CD4-positive, alpha-beta T cell treated with Interleukin-15 for 4 hours (primary cell): ENCODE measurements around the gene ULBP2.
A peak's percentile ranks its signal among the peaks of the same experiment; 100 is the strongest.

ENCODE experiments used
- DNase-seq: peaks from one replicate; pipeline ENCODE4 v3.0.0-alpha.2; 2020; ENCODE audit warnings: low spot score

Gene ULBP2, protein sequence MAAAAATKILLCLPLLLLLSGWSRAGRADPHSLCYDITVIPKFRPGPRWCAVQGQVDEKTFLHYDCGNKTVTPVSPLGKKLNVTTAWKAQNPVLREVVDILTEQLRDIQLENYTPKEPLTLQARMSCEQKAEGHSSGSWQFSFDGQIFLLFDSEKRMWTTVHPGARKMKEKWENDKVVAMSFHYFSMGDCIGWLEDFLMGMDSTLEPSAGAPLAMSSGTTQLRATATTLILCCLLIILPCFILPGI

DNA sequence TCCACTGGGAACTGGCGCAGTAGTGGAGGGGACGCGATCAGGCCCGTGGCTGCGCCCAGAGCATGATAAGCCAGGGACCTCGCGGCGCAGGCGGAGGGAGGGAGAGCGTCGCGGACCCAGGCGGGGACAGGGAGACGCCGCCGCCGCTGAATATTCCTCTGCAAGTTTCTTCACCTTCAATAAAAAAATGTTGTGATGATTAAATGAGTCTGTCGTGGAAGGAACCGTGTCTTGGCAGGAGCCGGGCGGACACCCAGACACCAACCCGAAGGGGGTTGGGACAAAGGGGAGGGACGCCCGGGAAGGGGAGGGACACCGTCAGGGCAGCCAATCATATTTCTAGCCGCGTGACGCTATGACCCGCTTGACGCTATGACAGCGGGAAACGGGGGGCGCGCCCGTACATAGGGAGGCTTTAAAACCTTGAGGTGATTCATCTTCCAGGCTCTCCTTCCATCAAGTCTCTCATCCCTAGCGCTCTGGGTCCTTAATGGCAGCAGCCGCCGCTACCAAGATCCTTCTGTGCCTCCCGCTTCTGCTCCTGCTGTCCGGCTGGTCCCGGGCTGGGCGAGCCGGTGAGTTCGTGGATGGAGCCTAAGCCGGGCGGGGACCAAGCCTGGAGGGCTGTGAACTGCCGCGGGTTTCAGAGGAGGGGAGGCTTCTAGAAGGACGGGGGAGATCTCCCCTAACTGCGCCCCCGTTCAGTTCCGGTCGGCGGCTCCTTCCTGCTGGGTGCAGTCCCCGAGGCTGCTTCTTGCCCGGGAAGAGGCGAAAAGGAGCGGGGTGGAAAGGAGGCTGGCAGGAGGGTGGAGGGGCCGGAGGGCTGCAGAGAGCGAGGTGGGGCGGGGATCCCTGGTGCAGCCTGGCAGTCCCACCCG lies at the start of gene ULBP2:
ULBP2 (plus strand) TSS at position 432 of the 878 bp plus-strand sequence; CDS start at position 491, 59 bp downstream.
- peak; percentile 93 for DNase-seq

- no peak for DNase-seq
Observed at GRCh38 chr6:149895048-149895590, 46.7 kb upstream of the ULBP2 start.

DNA sequence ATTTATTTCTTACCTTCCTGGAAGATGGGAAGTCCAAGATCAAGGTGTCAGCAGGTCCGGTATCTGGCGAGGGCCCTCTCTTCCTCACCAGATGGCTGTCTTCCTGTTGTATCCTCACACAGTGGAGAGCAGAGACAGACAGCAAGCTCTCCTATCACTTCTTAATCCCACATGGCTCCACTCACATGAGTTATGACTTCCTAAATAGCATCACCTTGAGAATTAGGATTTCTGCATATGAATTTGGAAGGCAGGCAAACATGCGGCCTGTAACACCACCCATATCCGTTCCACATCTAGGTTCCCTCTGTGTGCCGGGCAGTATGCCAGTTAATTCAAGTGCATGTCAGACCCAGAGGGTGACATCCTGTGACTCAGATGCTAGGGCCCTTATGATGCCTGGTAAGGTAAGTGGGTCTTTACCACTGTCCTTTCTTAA lies 46.0 kb upstream of the ULBP2 start:
- peak; percentile 38 for DNase-seq

GRCh38 chr6:149896491-149896890 lies 45.3 kb upstream of the ULBP2 start:
- DNase-seq: no peak

DNA sequence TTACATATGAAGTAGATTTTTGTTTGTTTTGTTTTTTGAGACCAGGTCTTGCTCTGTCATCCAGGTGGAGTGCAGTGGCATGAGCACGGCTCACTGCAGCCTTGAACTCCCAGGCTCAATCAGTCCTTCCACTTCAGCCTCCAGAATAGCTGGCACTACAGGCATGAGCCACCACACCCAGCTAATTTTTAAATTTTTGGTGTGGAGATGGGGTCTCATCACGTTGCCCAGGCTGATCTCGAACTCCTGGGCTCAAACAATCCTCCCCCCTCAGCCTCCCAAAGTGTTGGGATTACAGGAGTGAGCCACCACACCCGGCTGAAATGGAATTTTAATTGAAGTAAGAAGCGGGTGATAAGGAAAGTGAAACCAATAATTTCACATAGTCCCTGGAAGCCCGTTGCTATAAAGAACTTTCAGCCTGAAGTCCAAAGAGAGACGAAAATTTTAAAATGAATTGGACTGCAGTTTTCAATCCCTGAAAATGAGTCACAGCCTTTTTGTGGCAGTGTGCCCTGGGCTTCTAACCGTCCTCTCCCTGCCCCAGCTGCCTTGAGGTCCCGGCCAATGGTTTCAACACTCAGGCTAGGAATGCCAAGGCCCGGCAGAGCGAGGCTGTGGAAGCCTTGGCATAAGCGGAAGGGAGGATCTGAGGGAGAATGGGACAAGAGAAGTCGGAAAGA lies 44.7 kb upstream of the ULBP2 start:
- DNase-seq: no peak

DNA sequence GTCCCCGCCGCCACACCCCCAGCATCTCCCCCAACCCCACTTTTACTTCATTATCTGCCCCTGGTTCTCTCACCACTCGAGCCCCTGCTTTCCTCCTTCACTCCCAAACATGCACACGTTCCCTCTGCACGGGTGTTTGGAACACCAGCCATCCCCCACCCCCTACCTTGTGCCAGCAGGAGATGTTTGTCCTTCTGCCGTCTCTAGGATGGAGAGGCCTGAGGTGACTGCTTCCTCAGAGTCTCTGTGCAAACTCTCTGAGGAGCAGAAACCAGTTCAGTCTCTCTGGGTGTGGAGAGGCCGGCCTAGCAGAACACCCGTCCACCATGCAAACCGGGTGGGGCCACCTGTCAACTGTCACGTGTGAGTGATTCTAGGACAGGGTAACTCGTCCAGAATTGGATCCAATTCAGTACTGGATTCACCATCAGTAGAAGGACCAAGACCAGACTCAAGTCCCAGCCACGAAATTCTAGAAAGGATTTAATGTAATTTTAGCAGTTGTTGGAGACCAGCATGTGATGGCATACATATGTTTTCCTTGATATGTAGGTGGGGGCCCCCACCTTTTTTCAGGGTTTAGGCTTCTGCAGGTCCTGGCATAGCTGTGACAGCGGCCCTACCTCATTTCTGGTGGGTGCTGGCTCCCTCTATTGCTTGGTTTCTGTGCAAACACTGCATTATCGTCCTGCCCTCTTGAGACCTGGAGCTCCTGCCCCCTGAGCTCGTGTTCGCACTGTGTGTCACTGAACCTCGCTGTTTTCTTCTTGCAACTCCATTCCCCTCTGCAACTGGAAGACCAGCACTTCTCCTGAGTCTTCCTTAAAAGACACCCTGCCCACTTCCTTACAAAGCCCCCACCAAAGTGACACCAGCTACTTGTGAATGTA lies 43.7 kb upstream of the ULBP2 start, which contains the start of gene RAET1E:
RAET1E (minus strand) TSS at position 259 of the 890 bp plus-strand sequence. CDS start 7,212 bp downstream, outside the sequence.
- DNase-seq: no peak

DNA sequence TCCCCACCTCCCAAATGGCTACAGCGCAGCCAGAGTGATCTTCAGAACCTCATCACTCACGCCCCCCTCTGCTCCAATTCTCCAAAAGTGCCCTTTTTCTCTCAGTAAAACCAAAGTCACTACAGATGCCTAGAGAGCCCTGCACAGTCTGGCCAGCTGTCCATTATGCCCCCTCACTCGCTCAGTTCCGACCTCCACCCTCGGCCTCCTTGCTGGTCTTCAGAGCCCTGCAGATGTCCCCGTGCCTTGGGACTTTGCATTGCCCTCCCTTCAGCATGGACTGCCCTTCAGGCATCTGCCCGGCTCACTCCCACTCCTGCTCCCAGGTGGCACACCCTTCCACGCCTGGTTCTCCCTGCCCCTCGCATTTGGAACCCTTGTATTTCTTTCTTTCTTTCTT lies 42.8 kb upstream of the ULBP2 start:
- DNase-seq: no peak

DNA sequence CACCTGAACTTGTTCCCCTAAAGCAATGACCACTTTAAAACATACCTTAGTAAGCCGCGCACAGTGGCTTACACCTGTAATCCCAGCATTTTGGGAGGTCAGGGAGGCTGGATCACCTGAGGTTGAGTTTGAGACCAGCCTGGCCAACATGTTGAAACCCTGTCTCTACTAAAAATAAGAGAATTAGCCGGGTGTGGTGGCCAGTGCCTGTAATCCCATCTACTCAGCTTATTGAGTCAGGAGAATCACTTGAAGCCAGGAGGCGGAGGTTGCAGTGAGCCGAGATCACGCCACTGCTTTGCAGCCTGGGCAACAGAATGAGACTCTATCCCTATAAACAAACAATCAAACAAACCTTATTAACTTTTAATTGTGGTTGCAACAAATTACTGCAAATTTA lies 42.3 kb upstream of the ULBP2 start:
- no peak for DNase-seq

DNA sequence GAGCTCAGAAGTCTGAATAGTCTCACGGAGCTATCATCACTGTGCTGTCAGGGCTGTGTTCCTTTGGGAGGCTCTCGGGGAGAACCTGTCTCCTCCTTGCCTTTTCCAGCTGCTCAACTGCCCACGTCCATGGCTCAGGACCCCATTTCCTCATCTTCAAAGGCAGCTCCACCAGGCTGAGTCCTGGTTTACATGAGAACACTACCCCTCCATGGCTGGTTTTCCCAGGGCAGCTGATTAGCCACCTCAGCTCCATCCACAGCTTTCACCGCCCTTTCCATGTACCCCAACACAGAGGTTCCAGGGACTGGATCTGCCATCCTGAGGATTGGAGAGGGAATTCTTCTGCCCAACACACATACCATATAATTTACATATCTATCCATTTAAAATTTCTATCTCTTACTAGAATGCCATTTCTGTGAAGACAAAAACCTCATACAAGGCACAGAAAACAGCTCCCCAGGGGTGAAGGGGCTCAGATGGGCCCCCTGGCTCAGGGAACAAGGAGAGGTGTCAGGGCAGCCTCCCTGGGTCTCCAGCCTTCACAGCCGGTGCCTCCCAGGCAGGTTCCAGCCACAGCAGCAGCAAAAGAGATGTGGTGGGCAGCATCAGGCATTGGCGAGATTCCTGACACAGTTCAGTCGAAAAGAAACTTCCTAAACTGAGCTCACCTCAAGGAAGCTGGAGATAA lies 41.7 kb upstream of the ULBP2 start:
- DNase-seq: no peak

GRCh38 chr6:149900620-149901443 lies 41.0 kb upstream of the ULBP2 start:
- DNase-seq: no peak

DNA sequence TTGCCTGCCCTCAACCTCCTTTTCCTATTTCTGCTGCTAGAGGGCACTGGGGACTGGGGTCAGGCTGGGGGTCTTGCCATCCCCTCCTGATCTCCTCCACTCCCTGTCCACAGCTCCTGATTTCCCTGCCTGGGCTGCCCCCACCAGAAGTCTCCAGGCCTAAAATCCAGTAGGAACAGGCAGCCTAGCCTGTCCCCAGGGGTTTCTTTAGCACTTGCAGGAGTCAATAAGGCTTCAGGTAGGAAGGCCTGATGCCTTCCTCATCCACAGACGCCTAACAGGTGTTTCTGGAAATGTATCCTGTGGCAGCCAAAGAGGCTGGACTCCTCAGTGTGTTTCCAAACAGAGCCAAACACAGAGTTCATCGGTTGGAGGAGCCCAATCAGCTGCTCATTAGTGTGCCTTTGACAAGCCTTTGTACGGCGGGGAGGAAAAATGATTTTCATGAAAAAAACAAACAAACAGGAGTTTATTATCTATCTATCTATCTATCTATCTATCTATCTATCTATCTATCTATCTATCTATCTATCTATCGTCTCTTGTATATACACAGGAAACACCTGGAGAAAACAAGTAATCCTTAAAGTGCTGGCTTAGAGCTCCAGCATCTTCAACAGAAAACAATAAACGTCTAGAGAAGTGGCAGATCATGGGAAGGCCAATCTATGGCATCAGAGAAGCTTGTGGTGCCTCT lies 40.2 kb upstream of the ULBP2 start:
- DNase-seq: no peak

GRCh38 chr6:149903938-149904611 lies 37.7 kb upstream of the ULBP2 start:
- no peak for DNase-seq

- DNase-seq: no peak
Observed at GRCh38 chr6:149904661-149905370, 37.0 kb upstream of the ULBP2 start.

DNA sequence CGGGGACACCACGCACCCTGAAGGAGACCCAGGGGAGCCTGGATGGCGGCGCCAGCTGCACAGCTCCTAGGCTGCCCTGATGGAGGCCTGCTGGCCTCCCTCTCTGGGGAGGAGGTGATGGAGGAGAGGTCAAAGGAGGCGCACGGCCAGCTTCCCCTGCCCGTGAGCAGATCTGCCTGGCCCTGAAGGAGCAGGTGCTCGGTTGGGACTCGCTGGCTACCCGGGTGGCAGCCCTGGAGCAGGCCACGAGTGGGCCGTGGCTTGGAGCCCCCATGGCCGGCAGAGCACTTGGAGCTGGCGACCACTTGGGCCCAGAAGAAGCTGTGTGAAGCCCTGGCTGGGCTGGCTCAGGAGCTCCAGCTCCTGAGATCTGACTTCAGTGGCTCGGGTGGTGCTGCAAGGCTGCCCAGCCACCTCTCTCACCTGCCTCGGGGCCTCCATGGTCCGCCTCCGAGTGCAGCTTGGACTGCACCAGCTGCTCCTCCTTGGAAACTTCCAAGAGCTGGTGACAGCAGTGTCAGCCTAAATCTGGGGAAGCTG lies 36.4 kb upstream of the ULBP2 start:
- no peak for DNase-seq

- no peak for DNase-seq
Observed at GRCh38 chr6:149905911-149906371, 35.9 kb upstream of the ULBP2 start.

- DNase-seq: no peak
Observed at GRCh38 chr6:149906405-149906804, 35.4 kb upstream of the ULBP2 start.

- no peak for DNase-seq
Observed at GRCh38 chr6:149907317-149907716, 34.5 kb upstream of the ULBP2 start.
